SIG-M5 treated with dmso at 0.1 percent for 504 hours (cell line): ENCODE data around the gene FBXL2.
"Not testable (repeated sequence)": the region's sequence is repeated elsewhere in the genome, so short reads cannot be mapped to it uniquely, and the experiment has no call there.

Source experiments
- DNase-seq: peaks from one replicate; lab custom pipeline; 2025; ENCODE audit not compliant: unreplicated experiment; lab: John Stamatoyannopoulos, UW

The FBXL2 gene

GRCh38 chr3:33426630-33427317 is 149.5 kb downstream of the FBXL2 start:
- DNase-seq: no peak

- peak; percentile 75 for DNase-seq
Observed at GRCh38 chr3:33428734-33429133, 151.5 kb downstream of the FBXL2 start.

- not testable (repeated sequence) for DNase-seq
Observed at GRCh38 chr3:33429306-33429705, 152.1 kb downstream of the FBXL2 start.

GRCh38 chr3:33430061-33430460 is 152.8 kb downstream of the FBXL2 start:
- no peak for DNase-seq

DNA sequence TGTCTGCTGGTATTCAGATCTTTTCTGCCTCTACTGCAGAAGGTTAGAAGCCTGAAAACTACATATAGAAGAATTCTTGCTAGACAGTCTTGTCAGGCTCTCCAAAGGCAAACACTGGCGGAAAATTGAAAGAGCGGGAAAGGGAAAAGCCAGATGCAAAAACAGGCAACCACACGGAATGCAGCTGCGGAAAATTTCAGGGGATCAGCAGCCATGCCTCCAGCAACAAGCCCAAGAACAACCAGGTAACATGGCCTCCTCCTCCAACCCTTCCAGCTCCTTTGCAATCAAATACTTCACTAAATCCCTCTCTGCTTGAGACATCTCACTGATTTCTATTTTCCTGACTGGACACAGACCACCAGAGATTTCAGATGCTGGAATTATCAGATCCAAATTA is 153.3 kb downstream of the FBXL2 start:
- DNase-seq: no peak

DNA sequence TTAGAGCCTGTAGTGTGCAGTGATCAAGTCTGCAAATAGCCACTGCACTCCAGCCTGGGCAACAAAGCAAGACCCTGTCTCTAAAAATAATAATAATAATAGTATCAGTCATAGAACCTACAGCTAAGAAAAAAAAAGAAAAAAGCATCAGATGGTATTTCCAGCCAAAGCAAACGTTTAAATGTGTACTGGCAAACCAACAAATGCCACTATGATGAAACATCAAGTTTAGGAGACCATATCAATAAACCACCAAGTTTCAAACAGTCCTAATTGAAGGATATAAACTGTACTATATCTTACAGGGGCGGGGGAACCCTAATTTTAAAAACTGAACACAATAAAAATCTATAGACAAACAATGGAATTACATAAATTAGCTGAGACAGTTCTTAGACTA is 156.6 kb downstream of the FBXL2 start:
- DNase-seq: no peak
